Stimulated activated memory B cell treated with anti-CD40 and anti-IgM and Interleukin-4, amounts not matched to agents 10 μg/mL and 1 μg/mL and 100 μg/mL, for 72 hours (primary cell): ENCODE data around the gene RCOR1.

Experiments used
- ATAC-seq: fragments of 150-1000 bp; cut with Tn5 transposase; 2 replicates; pipeline ENCODE4 v1.10.0; 2021
- H3K27ac Mint-ChIP-seq: one replicate; pipeline ENCODE4 v1.8.0; 2022; ENCODE audit warnings: mild to moderate bottlenecking, mixed read lengths
- H3K27me3 Mint-ChIP-seq: one replicate; pipeline ENCODE4 v1.8.0; 2022; ENCODE audit warnings: mixed read lengths
- H3K36me3 Mint-ChIP-seq: one replicate; pipeline ENCODE4 v1.8.0; 2022; ENCODE audit warnings: mixed read lengths
- H3K4me1 Mint-ChIP-seq: one replicate; pipeline ENCODE4 v1.8.0; 2022; ENCODE audit warnings: mixed read lengths
- H3K4me3 Mint-ChIP-seq: one replicate; pipeline ENCODE4 v1.8.0; 2022; ENCODE audit warnings: mild to moderate bottlenecking, moderate library complexity, mixed read lengths
- H3K9me3 Mint-ChIP-seq: one replicate; pipeline ENCODE4 v1.8.0; 2022; ENCODE audit warnings: mixed read lengths

Gene RCOR1

DNA sequence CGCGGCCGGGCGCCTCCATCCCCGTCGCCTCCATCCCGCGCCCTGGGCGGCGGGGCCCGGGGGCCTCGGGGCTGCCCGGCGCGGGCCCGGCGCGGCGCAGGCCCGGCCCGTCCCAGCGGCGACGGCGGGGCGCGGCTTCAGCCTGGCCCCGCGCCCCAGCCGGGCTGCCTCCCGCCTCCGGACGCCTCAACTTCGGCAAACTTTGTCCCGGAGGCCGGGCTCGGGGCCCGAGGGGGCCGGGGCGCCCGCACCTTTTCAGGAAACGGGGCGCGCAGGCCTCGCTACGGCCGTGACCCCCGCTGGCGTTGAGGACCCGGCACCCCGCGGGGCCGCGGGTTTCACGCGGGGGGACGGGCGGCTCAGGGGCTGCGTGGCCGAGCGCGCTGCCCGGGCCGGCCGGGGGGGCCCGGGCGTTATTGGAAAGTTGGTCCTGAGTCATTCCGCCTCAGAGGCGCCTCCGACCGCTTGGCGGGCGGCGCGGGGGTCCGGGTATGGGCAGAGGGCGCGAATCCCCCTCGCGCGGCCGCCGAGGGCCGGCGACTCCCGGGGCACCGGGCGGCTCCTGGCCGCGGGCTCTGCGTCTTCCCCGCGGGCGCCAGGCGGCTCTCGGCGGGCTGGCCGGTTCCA, 185.4 kb downstream of the RCOR1 start:
- peak; percentile 53 for ATAC-seq
- Mint-ChIP-seq H3K36me3 (peaks cover 28% of the 10 kb centered on the region), H3K27ac (peak overlapping the region; percentile 96), H3K4me3 (peak overlapping the region; percentile 79), H3K9me3 (peaks cover 3% of the 10 kb centered on the region), H3K4me1 (peaks cover 81% of the 10 kb centered on the region), H3K27me3 (no peaks in the 10 kb centered on the region)

DNA sequence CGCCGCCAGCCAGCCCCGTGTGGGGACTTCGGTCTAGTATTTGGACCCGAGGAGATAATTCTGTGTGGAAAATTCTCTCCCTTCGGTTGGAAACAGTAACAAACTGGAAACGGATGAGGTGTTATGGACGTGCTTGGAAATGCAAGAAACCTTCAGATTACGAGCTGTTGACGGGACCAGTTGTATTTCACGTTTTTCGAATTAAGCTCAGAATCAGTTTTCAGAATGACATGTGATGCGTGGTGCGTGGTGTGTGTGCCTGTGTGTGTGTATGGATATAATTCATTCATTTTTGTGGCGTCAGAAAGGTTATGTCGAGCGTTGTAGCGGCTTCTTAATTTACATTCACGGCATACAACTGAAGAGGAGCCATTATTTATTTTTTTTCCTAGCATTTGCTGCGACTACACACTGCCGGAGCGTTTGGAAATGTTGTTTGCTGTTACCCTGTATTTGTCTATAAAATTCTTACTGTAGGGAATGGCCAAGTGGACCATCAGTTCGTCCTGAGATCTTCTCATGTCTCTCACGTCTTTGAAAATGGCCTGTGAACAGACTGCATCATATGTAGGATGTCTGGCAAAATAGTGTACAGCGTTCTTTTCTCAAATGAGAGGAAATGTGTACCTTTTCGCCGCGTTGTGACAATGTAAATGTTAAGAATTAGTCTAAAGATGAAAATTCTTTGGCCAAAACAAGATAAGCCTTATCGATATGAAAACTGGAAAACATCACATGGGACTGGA, 186.1 kb downstream of the RCOR1 start:
- no peak for ATAC-seq
- Mint-ChIP-seq H3K27ac (peak overlapping the region; percentile 96), H3K36me3 (peaks cover 28% of the 10 kb centered on the region), H3K9me3 (no peaks in the 10 kb centered on the region), H3K4me1 (peaks cover 81% of the 10 kb centered on the region), H3K27me3 (no peaks in the 10 kb centered on the region), H3K4me3 (peak overlapping the region; percentile 79)

DNA sequence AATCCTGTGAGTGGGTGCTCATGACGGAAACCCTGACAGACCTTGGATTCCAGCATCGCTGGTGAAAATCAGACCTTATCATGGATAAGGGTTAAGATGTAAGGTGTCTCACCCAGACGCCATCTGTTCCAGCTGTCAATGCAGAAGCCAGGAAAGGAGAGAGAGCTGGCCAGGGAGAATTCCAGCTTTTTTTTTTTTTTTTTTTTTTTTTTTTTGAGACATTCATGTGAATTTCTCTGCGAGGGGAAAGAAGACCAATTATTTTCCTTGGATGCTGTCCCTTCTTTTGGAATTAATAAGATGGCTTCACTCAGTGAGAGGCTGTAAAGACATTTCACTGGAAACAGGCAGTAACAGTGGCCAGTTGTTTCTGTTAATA, 186.6 kb downstream of the RCOR1 start:
- no peak for ATAC-seq
- peak overlapping the region; percentile 79 for H3K4me3 Mint-ChIP-seq
- H3K9me3 Mint-ChIP-seq, result no peaks in the 10 kb centered on the region
- H3K36me3 Mint-ChIP-seq, result peaks cover 28% of the 10 kb centered on the region
- H3K4me1 Mint-ChIP-seq, result peaks cover 81% of the 10 kb centered on the region
- no peaks in the 10 kb centered on the region for H3K27me3 Mint-ChIP-seq
- H3K27ac Mint-ChIP-seq, result peak overlapping the region; percentile 96

DNA sequence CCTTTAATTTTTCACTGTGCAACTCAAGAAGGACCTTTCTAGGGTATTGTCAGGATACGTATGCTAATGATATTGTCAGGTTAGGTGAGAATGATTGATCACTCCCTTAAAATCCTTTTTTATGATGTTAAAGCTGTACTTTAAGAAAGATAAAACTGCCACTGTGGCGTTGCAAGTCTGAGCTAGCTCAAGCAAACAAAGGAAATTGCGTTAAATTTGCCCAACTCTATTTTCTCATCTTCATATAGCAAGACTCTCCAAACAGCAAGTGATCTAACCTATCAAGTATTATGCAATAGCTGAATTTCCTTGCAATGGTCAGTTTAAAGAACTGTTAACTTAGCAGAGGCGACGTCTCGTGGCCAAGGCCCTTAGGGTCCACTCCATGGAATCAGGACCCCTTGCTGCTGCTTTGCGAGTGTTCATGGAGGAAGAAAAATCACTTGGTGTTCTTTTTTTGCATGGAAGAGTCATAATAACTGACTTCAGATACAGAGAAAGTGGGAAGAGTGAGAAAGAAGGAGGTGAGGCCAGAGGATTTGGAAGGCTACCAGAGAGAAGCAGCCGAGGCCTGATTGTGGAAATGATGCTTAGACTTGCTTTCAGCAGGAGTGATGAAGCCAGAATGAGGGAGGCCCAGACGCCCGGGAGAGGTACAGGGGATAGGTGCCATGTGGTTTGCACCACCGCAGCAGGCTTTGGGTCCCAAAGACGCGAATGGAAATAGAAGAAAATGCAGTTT, 187.3 kb downstream of the RCOR1 start:
- peak overlapping the region; percentile 96 for H3K27ac Mint-ChIP-seq
- no peak for ATAC-seq
- peaks cover 28% of the 10 kb centered on the region for H3K36me3 Mint-ChIP-seq
- H3K4me3 Mint-ChIP-seq, result peak overlapping the region; percentile 79
- H3K4me1 Mint-ChIP-seq, result peaks cover 81% of the 10 kb centered on the region
- H3K27me3 Mint-ChIP-seq, result no peaks in the 10 kb centered on the region
- H3K9me3 Mint-ChIP-seq, result no peaks in the 10 kb centered on the region
